Spleen (tissue), 11 donors: Measurements from ENCODE around the gene STARD9. TPM values are rescaled to one million over a fixed set of nuclear protein-coding genes. Genes with fewer than 3 reads are reported as not detected.
A peak's percentile ranks its signal among the peaks of the same experiment; 100 is the strongest.
"Not testable (repeated sequence)": the region's sequence is repeated elsewhere in the genome, so short reads cannot be mapped to it uniquely, and the experiment has no call there.

Experiments used
- DNase-seq: peaks from one replicate; pipeline ENCODE4 v3.0.0-alpha.2; 2020
- H3K27ac ChIP-seq, 8 donors: fragments of 200-600 bp; sonication (generic) in 7 of 8; 1 replicate in 4 of 8; 2 replicates in 4 of 8; pipeline versions ENCODE4 v1.5.0 to v1.8.0; 2016 to 2021; ENCODE audit warnings: inconsistent platforms in 4 of 8, mild to moderate bottlenecking in 4 of 8, moderate library complexity in 1 of 8
- H3K27me3 ChIP-seq, 7 donors: fragments of 200-600 bp; sonication (generic) in 6 of 7; replicated peaks in 1 of 7; 1 replicate in 4 of 7; 2 replicates in 3 of 7; pipeline versions ENCODE4 v1.5.0 to v1.8.0; 2016 to 2021; ENCODE audit warnings: inconsistent platforms in 3 of 7, mild to moderate bottlenecking in 1 of 7
- H3K36me3 ChIP-seq, 6 donors: fragments of 200-600 bp; sonication (generic) in 5 of 6; 1 replicate in 4 of 6; 2 replicates in 2 of 6; pipeline versions ENCODE4 v1.5.0 to v1.8.0; 2016 to 2021; ENCODE audit warnings: inconsistent platforms in 2 of 6
- H3K4me1 ChIP-seq, 6 donors: fragments of 200-600 bp; sonication (generic) in 5 of 6; 1 replicate in 3 of 6; 2 replicates in 3 of 6; pipeline versions ENCODE4 v1.5.0 to v1.8.0; 2016 to 2021; ENCODE audit warnings: inconsistent platforms in 3 of 6
- H3K4me3 ChIP-seq, 8 donors: fragments of 200-600 bp; sonication (generic) in 7 of 8; 1 replicate in 4 of 8; 2 replicates in 4 of 8; pipeline versions ENCODE4 v1.5.0 to v1.8.0; 2016 to 2021; ENCODE audit warnings: inconsistent platforms in 4 of 8, mild to moderate bottlenecking in 4 of 8, moderate library complexity in 2 of 8
- H3K9me3 ChIP-seq, 8 donors: fragments of 200-600 bp; sonication (generic) in 7 of 8; 1 replicate in 4 of 8; 2 replicates in 4 of 8; pipeline versions ENCODE4 v1.5.0 to v1.8.0; 2016 to 2021; ENCODE audit warnings: inconsistent platforms in 4 of 8
- CTCF ChIP-seq, 11 experiments: fragments of 200-600 bp in 7 of 11; fragments of 450-650 bp in 4 of 11; sonication (generic) in 4 of 11; IDR thresholded peaks in 8 of 11; conservative IDR thresholded peaks in 3 of 11; 1 replicate in 7 of 11; 2 replicates in 4 of 11; pipeline versions ENCODE4 v1.4.0 to v1.8.0; 2016 to 2021; ENCODE audit warnings: antibody characterized with exemption in 11 of 11, inconsistent platforms in 4 of 11, mild to moderate bottlenecking in 1 of 11
- POLR2A ChIP-seq, 3 donors: fragments of 450-650 bp; IDR thresholded peaks; one replicate each; pipeline ENCODE4 v1.5.1; 2017; ENCODE audit warnings: antibody characterized with exemption in 3 of 3, mild to moderate bottlenecking in 1 of 3
- POLR2AphosphoS5 ChIP-seq, 3 donors: sonication (generic); formaldehyde crosslinking; IDR thresholded peaks; one replicate each; pipeline ENCODE4 v1.5.1; 2017; ENCODE audit warnings: antibody characterized with exemption in 3 of 3
- WGBS, 5 donors: extraction: QIAGEN DNeasy Blood & Tissue Kit in 3 of 5; methylation state at CpG; one replicate each; pipeline versions ENCODE4 v1.1.5 to v1.1.7; 2013 to 2018; 5-methylcytosine and 5-hydroxymethylcytosine counted together
- intact Hi-C: fragments of 100-400 bp; cut with DNase I; formaldehyde crosslinking; loops from one replicate; pipeline ENCODE4 v1.15.0; 2023; ENCODE audit warnings: low total_unique reads
- polyA plus RNA-seq, 3 donors: library from polyadenylated mRNA; stranded (reverse); fragments of 200-250 nt; gene quantifications; one replicate each; pipeline ENCODE4 v1.2.1, GENCODE V29; 2013
- total RNA-seq, 7 donors: library from RNA; depleted of rRNA in 3 of 7; stranded (reverse); fragments of >200 nt in 3 of 7; fragmentation: NEBNext Ultra II Directional in 4 of 7; extraction: Animal tissue kit (Norgen Biotek cat#: 25700) in 4 of 7; gene quantifications; one replicate each; pipeline versions ENCODE4 v1.1.0 to v1.2.1, GENCODE V29; 2016 to 2021
- donor health status: healthy with polysubstance abuse.
- donor health status: DM: no; HTN: no; CAD: no; lungs with moderate emphysema.
- donor health status: DM: no; HTN: no; CAD: no.
- donor health status: Bipolar disorder and iron deficiency.
- donor health status: healthy.
- donor health status: DM: no; HTN: no; CAD: no.
- donor health status: DM: yes; HTN: yes; CAD: no.

STARD9 gene
- total and polyA plus RNA-seq, 10 donors: 0.97 to 30.8 (median 21.6) TPM

DNA sequence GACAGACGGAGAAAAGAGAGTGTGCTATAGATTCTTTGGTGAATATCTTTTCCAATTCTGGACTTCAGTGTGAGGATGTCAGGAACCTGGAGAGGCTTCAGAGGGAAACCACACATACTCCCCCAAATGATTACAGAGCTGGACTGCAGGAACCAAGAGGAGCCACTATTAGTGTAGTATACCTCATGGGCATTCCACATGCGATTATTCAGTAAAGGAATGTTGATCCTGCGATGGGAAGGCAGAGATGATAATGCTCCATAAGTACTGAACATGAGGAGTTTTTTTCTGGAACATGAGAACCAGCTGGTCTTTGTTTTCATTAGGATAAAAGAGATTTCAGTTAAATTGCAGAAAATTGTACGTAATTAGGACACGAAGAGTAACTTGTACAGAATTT is 18.7 kb downstream of the STARD9 start:
- no peak for TF ChIP-seq POLR2A (IDR thresholded peaks at IDR 0.05)
- TF ChIP-seq CTCF (IDR thresholded peaks at IDR 0.05 in 8 of 11, conservative IDR thresholded peaks at IDR 0.05 in 3 of 11): no peak
- no peak for TF ChIP-seq POLR2AphosphoS5 (IDR thresholded peaks at IDR 0.05)
- Histone ChIP-seq H3K4me3 (no peak overlapping the region), H3K36me3 (no peaks in the 10 kb centered on the region), H3K27me3 (no peaks in the 10 kb centered on the region), H3K4me1 (peaks cover 0 to 15% (median 3%) of the 10 kb centered on the region in 6 donors), H3K9me3 (no peaks in the 10 kb centered on the region), H3K27ac (peak overlapping the region in 1 of 8 donors; percentile 18)
- 73 to 91% (median 76%) methylated on average over 5 of the region's 5 CpGs for WGBS, 5 donors
- no peak for DNase-seq
- intact Hi-C loops: no loop called here

DNA sequence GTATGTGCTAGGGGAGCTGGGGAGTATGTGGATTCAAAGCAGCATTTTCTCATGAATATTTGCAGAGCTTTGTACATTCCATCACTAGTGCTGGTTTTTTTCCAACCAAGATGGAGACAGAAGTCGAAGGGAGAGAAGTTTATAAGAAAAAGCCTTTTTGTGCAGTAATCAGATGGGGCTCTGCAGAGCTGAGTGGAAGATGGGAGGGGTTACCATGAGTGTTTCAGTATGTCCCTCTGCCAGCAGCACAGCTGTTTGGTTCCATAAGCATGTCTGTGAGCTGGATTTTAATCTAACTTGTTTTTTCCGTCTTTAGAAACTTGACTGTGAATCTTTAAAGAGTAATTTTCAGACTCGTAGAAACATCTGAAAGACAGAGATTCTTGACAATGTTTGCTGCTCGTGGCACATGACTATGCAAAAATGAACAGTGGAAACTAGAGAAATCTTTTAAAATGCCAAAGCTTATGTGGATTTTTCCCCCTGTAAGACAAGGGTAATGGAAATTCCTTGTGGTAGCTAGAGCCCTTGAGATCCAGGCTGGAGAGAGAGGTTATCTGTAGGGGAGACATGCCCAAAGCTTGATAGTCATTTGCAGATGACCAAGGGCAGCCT is 20.3 kb downstream of the STARD9 start:
- intact Hi-C loops: no loop called here
- TF ChIP-seq POLR2A (IDR thresholded peaks at IDR 0.05) (no peak), CTCF (IDR thresholded peaks at IDR 0.05 in 8 of 11, conservative IDR thresholded peaks at IDR 0.05 in 3 of 11) (no peak), POLR2AphosphoS5 (IDR thresholded peaks at IDR 0.05) (no peak)
- no peaks in the 10 kb centered on the region for H3K9me3 ChIP-seq
- H3K4me1 ChIP-seq: peaks cover 0 to 15% (median 3%) of the 10 kb centered on the region in 6 donors
- no peak for DNase-seq
- no peaks in the 10 kb centered on the region for H3K36me3 ChIP-seq
- WGBS, 5 donors: 43 to 56% (median 48%) methylated on average over 4 of the region's 4 CpGs
- H3K4me3 ChIP-seq: no peak overlapping the region
- peak overlapping the region in 5 of 8 donors; percentile 21 to 55 (median 44) for H3K27ac ChIP-seq
- H3K27me3 ChIP-seq: no peaks in the 10 kb centered on the region

GRCh38 chr15:42601316-42601715 is 25.9 kb downstream of the STARD9 start:
- H3K4me1 ChIP-seq: peaks cover 14 to 29% (median 21%) of the 10 kb centered on the region in 6 donors
- 95 to 99% (median 97%) methylated on average over 13 to 30 of the region's 30 CpGs for WGBS, 5 donors
- H3K27ac ChIP-seq, intact Hi-C loops, H3K4me3 ChIP-seq, H3K36me3 ChIP-seq, H3K27me3 ChIP-seq, H3K9me3 ChIP-seq, DNase-seq: not testable (repeated sequence)

- Histone ChIP-seq H3K36me3 (no peaks in the 10 kb centered on the region), H3K4me1 (peaks cover 14 to 34% (median 24%) of the 10 kb centered on the region in 6 donors), H3K9me3 (peaks cover 0 to 9% (median 0%) of the 10 kb centered on the region in 8 donors), H3K4me3 (no peak overlapping the region), H3K27me3 (no peaks in the 10 kb centered on the region), H3K27ac (no peak overlapping the region)
- no peak for DNase-seq
- intact Hi-C loops: no loop called here
- TF ChIP-seq POLR2AphosphoS5 (IDR thresholded peaks at IDR 0.05): no peak
- TF ChIP-seq POLR2A (IDR thresholded peaks at IDR 0.05): no peak
- no peak for TF ChIP-seq CTCF (IDR thresholded peaks at IDR 0.05 in 8 of 11, conservative IDR thresholded peaks at IDR 0.05 in 3 of 11)
- 73 to 99% (median 84%) methylated on average over 3 of the region's 3 CpGs for WGBS, 5 donors
These were observed 27.1 kb downstream of the STARD9 start for GRCh38 chr15:42602501-42602900.
